ENCODE results near the gene ATP5MC2.

DNA sequence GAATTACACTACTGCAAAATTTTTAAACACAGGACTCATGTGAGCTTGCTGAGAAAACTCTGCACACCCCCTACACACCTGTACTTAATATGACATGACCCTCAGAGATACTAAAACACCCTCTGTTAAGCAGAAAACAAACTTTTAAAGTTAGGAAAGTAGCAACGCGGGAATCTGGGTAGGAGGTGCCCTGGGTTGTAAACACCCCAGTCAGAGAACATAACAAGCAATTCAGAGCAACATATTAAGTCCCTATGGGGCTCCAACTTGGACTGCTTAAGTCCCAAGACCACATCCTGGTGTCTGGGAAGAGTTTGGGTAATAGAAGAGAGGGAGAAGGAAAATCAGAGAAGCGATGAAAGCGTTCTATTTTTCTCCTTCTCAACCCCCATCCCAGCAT lies 50.9 kb downstream of the ATP5MC2 start:
- TF ChIP-seq POLR2AphosphoS5 (IDR thresholded peaks at IDR 0.05) (no peak), POLR2A (IDR thresholded peaks at IDR 0.05) (no peak)
- TF ChIP-seq, protein P1, sequence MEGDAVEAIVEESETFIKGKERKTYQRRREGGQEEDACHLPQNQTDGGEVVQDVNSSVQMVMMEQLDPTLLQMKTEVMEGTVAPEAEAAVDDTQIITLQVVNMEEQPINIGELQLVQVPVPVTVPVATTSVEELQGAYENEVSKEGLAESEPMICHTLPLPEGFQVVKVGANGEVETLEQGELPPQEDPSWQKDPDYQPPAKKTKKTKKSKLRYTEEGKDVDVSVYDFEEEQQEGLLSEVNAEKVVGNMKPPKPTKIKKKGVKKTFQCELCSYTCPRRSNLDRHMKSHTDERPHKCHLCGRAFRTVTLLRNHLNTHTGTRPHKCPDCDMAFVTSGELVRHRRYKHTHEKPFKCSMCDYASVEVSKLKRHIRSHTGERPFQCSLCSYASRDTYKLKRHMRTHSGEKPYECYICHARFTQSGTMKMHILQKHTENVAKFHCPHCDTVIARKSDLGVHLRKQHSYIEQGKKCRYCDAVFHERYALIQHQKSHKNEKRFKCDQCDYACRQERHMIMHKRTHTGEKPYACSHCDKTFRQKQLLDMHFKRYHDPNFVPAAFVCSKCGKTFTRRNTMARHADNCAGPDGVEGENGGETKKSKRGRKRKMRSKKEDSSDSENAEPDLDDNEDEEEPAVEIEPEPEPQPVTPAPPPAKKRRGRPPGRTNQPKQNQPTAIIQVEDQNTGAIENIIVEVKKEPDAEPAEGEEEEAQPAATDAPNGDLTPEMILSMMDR (IDR thresholded peaks at IDR 0.05) = no peak

All from breast epithelium (tissue), 3 donors.